DOHH2 (cell line): ENCODE results near the gene STX4.

Experiments used
- H3F3A ChIP-seq: fragments of 200-600 bp; sonication (generic), shearing (Covaris generic); 2 replicates; pipeline ENCODE4 v1.6.0; 2016; ENCODE audit warnings: antibody characterized with exemption, mild to moderate bottlenecking; ENCODE audit not compliant: control insufficient read depth, insufficient read depth
- H3K27ac ChIP-seq: fragments of 200-600 bp; sonication (generic); 2 replicates; pipeline ENCODE4 v1.5.1; 2014; ENCODE audit warnings: low read depth, mild to moderate bottlenecking, low read length, moderate library complexity
- H3K27me3 ChIP-seq: fragments of 200-600 bp; sonication (generic); 2 replicates; pipeline ENCODE4 v1.6.1; 2014; ENCODE audit warnings: mild to moderate bottlenecking, low read length, mixed read lengths; ENCODE audit not compliant: control insufficient read depth
- H3K36me3 ChIP-seq: fragments of 200-600 bp; sonication (generic); 2 replicates; pipeline ENCODE4 v1.6.1; 2014; ENCODE audit warnings: mild to moderate bottlenecking, low read length, moderate library complexity, mixed read lengths; ENCODE audit not compliant: control insufficient read depth
- H3K4me1 ChIP-seq: fragments of 200-600 bp; sonication (generic); 2 replicates; pipeline ENCODE4 v1.6.1; 2014; ENCODE audit warnings: mild to moderate bottlenecking, low read length, mixed read lengths; ENCODE audit not compliant: control insufficient read depth
- H3K4me2 ChIP-seq: fragments of 200-600 bp; sonication (generic); 2 replicates; pipeline ENCODE4 v1.6.0; 2014; ENCODE audit warnings: mild to moderate bottlenecking, low read length, moderate library complexity
- H3K4me3 ChIP-seq: fragments of 200-600 bp; sonication (generic); 2 replicates; pipeline ENCODE4 v1.5.1; 2014; ENCODE audit warnings: mild to moderate bottlenecking, low read length, mixed read lengths
- H3K79me2 ChIP-seq: fragments of 200-600 bp; sonication (generic); 2 replicates; pipeline ENCODE4 v1.6.1; 2014; ENCODE audit warnings: mild to moderate bottlenecking, low read length, mixed read lengths; ENCODE audit not compliant: control insufficient read depth
- H3K9me2 ChIP-seq: fragments of 200-600 bp; sonication (generic); replicated peaks from 2 replicates; pipeline ENCODE4 v1.6.1; 2014; ENCODE audit warnings: mild to moderate bottlenecking, low read length, mixed read lengths; ENCODE audit not compliant: control insufficient read depth
- H3K9me3 ChIP-seq: fragments of 200-600 bp; sonication (generic); 2 replicates; pipeline ENCODE4 v1.6.1; 2014; ENCODE audit warnings: antibody characterized with exemption, low read length, mixed read lengths; ENCODE audit not compliant: control insufficient read depth, insufficient read depth
- H4K20me1 ChIP-seq: fragments of 200-600 bp; sonication (generic); 2 replicates; pipeline ENCODE4 v1.6.0; 2014; ENCODE audit warnings: low read depth, mild to moderate bottlenecking, antibody characterized with exemption, low read length, moderate library complexity; ENCODE audit not compliant: control insufficient read depth, insufficient read depth
- CTCF ChIP-seq: fragments of 200-600 bp; sonication (generic); IDR thresholded peaks from one replicate; pipeline ENCODE4 v1.5.1; 2014; ENCODE audit warnings: antibody characterized with exemption, mild to moderate bottlenecking, low read depth, low read length; ENCODE audit not compliant: poor library complexity, severe bottlenecking
- EZH2phosphoT487 ChIP-seq: fragments of 200-600 bp; sonication (generic); IDR thresholded peaks from 2 replicates; pipeline ENCODE4 v1.6.1; 2017; ENCODE audit warnings: borderline replicate concordance, mild to moderate bottlenecking, antibody characterized with exemption, low read length, moderate library complexity, mixed read lengths

The STX4 gene

GRCh38 chr16:30989469-30990047 lies 43.8 kb upstream of the STX4 start:
- Histone ChIP-seq H4K20me1 (no peaks in the 10 kb centered on the region), H3F3A (no peaks in the 10 kb centered on the region), H3K27ac (no peak overlapping the region), H3K27me3 (no peaks in the 10 kb centered on the region), H3K36me3 (peaks cover 15% of the 10 kb centered on the region), H3K9me3 (no peaks in the 10 kb centered on the region), H3K79me2 (no peaks in the 10 kb centered on the region), H3K4me2 (no peak overlapping the region), H3K4me3 (no peak overlapping the region), H3K4me1 (no peaks in the 10 kb centered on the region; the same call in 1 of the 2 replicates), H3K9me2 (no peaks in the 10 kb centered on the region)
- no peak for TF ChIP-seq CTCF
- TF ChIP-seq EZH2phosphoT487: no peak

- Histone ChIP-seq H3K4me1 (no peaks in the 10 kb centered on the region), H3F3A (no peaks in the 10 kb centered on the region), H3K27ac (no peak overlapping the region), H3K36me3 (peaks cover 12% of the 10 kb centered on the region), H3K4me3 (no peak overlapping the region), H3K27me3 (no peaks in the 10 kb centered on the region), H3K79me2 (no peaks in the 10 kb centered on the region), H3K9me2 (no peaks in the 10 kb centered on the region), H3K4me2 (no peak overlapping the region), H3K9me3 (no peaks in the 10 kb centered on the region), H4K20me1 (no peaks in the 10 kb centered on the region)
- TF ChIP-seq EZH2phosphoT487 (no peak), CTCF (no peak)
These were observed 43.3 kb upstream of the STX4 start for GRCh38 chr16:30990105-30990504.

GRCh38 chr16:30991052-30991451 lies 42.3 kb upstream of the STX4 start:
- H3K79me2 ChIP-seq: no peaks in the 10 kb centered on the region

More at GRCh38 chr16:30991052-30991451, 42.3 kb upstream of the STX4 start:
- Histone ChIP-seq H3K4me3 (no peak overlapping the region), H3K4me2 (no peak overlapping the region), H4K20me1 (no peaks in the 10 kb centered on the region), H3K36me3 (peaks cover 3% of the 10 kb centered on the region; the same call in 1 of the 2 replicates), H3F3A (no peaks in the 10 kb centered on the region), H3K27ac (no peak overlapping the region), H3K4me1 (no peaks in the 10 kb centered on the region), H3K9me3 (no peaks in the 10 kb centered on the region), H3K27me3 (no peaks in the 10 kb centered on the region), H3K9me2 (no peaks in the 10 kb centered on the region)
- TF ChIP-seq EZH2phosphoT487: no peak
- no peak for TF ChIP-seq CTCF
